Rectal smooth muscle tissue (tissue), 1 donor: Measurements from ENCODE around the gene CNTN1.

Experiments
- H3K27ac ChIP-seq: one replicate; pipeline ENCODE4 v1.7.0; 2013; ENCODE audit warnings: low read depth, low read length, inconsistent platforms
- H3K27me3 ChIP-seq: one replicate; pipeline ENCODE4 v1.7.0; 2013; ENCODE audit warnings: low read length; ENCODE audit not compliant: control insufficient read depth, insufficient read depth
- H3K36me3 ChIP-seq: one replicate; pipeline ENCODE4 v1.7.0; 2013; ENCODE audit warnings: low read length; ENCODE audit not compliant: control insufficient read depth, insufficient read depth
- H3K4me1 ChIP-seq: one replicate; pipeline ENCODE4 v1.7.0; 2013; ENCODE audit warnings: low read length; ENCODE audit not compliant: control insufficient read depth, insufficient read depth
- H3K4me3 ChIP-seq: one replicate; pipeline ENCODE4 v1.7.0; 2013; ENCODE audit warnings: low read length
- H3K9ac ChIP-seq: one replicate; pipeline ENCODE4 v1.7.0; 2013; ENCODE audit warnings: low read length

CNTN1 gene

GRCh38 chr12:40833818-40834217 lies 141.6 kb downstream of the CNTN1 start:
- no peaks in the 10 kb centered on the region for H3K27me3 ChIP-seq
- no peak overlapping the region for H3K9ac ChIP-seq
- H3K36me3 ChIP-seq, result no peaks in the 10 kb centered on the region
- H3K4me3 ChIP-seq, result no peak overlapping the region
- H3K27ac ChIP-seq, result no peak overlapping the region
- H3K4me1 ChIP-seq, result no peaks in the 10 kb centered on the region

- Histone ChIP-seq H3K27me3 (no peaks in the 10 kb centered on the region), H3K4me1 (no peaks in the 10 kb centered on the region), H3K27ac (no peak overlapping the region), H3K4me3 (no peak overlapping the region), H3K9ac (no peak overlapping the region), H3K36me3 (no peaks in the 10 kb centered on the region)
These were observed 142.1 kb downstream of the CNTN1 start for GRCh38 chr12:40834321-40834720.

DNA sequence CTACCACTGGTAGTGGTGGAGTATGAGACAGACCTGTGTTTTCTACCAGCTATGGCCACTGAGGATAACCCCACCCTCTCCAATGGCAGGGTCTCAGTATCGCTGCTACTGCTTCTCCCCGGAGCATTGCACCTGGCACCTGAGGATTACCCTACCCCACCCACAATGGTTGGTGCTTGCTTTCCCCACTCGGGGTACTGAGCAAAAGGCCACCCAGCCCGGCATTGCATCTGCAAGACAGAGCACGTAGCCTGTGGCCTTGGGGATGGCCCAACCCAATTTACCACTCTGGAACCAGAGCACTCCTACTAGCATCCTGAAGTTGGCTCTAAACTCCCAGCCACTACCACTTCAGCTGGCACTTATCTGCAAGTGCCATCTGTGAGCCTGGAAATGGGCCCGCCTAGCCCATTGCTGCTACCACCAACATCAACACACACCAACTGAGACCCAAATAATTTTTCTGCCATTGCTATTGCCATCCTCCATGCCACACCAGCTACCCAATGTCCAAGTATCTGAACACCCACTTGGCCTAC lies 145.7 kb downstream of the CNTN1 start:
- no peak overlapping the region for H3K27ac ChIP-seq
- H3K27me3 ChIP-seq, result no peaks in the 10 kb centered on the region
- no peaks in the 10 kb centered on the region for H3K4me1 ChIP-seq
- no peak overlapping the region for H3K9ac ChIP-seq
- no peaks in the 10 kb centered on the region for H3K36me3 ChIP-seq
- no peak overlapping the region for H3K4me3 ChIP-seq

DNA sequence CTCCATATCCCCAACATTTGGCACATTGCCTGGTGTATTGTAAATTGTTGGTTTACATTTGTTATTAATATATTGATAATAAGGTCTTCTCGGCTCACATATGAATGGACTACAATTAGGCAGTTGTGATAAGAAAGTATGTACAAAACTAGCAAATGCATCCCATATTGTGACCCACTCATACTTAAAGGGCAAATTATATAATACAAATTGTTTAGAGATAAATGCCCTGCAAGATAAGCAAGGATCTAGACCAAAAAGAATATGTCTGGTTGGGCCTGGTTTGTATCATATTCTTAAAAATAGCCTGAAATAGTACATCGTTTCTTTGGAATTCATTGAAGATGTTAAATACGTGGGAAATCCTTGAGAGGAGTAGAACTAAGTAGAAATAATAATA lies 151.3 kb downstream of the CNTN1 start:
- Histone ChIP-seq H3K9ac (no peak overlapping the region), H3K4me1 (no peaks in the 10 kb centered on the region), H3K36me3 (no peaks in the 10 kb centered on the region), H3K4me3 (no peak overlapping the region), H3K27ac (no peak overlapping the region), H3K27me3 (no peaks in the 10 kb centered on the region)

- Histone ChIP-seq H3K27me3 (no peaks in the 10 kb centered on the region), H3K9ac (no peak overlapping the region), H3K36me3 (no peaks in the 10 kb centered on the region), H3K4me1 (no peaks in the 10 kb centered on the region), H3K4me3 (no peak overlapping the region), H3K27ac (no peak overlapping the region)
These were observed 161.0 kb downstream of the CNTN1 start for GRCh38 chr12:40853221-40853620.

GRCh38 chr12:40854604-40855003 lies 162.4 kb downstream of the CNTN1 start:
- Histone ChIP-seq H3K27me3 (no peaks in the 10 kb centered on the region), H3K27ac (no peak overlapping the region), H3K36me3 (no peaks in the 10 kb centered on the region), H3K4me3 (no peak overlapping the region), H3K4me1 (no peaks in the 10 kb centered on the region), H3K9ac (no peak overlapping the region)

DNA sequence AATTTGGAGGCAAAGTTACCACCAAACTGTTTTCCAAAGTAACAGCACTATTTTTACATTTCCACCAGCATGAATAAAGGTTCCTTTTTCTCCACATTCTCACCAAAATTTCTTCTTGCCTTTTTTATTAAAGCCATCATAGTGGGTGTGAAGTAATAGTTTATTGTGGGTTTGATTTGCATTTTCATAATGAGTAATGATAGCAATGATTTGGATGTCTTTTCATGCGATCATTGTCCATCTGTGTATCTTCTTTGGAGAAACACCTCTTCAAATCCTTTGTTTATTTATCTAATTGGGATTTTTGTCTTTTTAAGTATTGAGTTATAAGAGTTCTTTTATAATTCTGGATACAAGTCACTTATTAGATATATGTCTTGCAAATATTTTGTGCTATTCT lies 172.7 kb downstream of the CNTN1 start:
- Histone ChIP-seq H3K27me3 (no peaks in the 10 kb centered on the region), H3K9ac (no peak overlapping the region), H3K27ac (no peak overlapping the region), H3K36me3 (no peaks in the 10 kb centered on the region), H3K4me1 (no peaks in the 10 kb centered on the region), H3K4me3 (no peak overlapping the region)

DNA sequence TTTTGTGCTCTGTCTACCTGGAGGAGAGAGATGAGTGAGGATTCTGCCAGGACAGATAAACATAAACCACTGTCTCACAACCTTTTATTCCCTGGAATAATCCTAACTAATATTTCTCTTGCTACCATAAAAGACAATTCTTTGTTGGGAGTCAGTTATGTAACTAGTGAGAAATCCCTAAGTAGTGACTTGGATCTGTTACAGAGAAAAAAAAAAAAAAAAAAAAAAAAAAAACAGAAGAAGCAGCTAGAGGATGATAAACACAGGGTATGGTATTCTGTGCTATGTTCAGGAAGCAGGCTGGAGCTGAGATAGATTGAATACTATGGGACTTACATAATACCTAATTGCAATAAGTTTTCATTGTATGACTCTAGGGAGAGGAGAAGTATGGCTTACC lies 178.7 kb downstream of the CNTN1 start:
- H3K4me1 ChIP-seq, result no peaks in the 10 kb centered on the region

GRCh38 chr12:40874868-40875267 lies 182.6 kb downstream of the CNTN1 start:
- no peak overlapping the region for H3K4me3 ChIP-seq
- no peaks in the 10 kb centered on the region for H3K36me3 ChIP-seq
- H3K27ac ChIP-seq, result no peak overlapping the region
- no peaks in the 10 kb centered on the region for H3K4me1 ChIP-seq
- H3K27me3 ChIP-seq, result no peaks in the 10 kb centered on the region
- H3K9ac ChIP-seq, result no peak overlapping the region

More for the DNA sequence above, 178.7 kb downstream of the CNTN1 start:
- Histone ChIP-seq H3K4me3 (no peak overlapping the region), H3K27ac (no peak overlapping the region), H3K9ac (no peak overlapping the region), H3K36me3 (no peaks in the 10 kb centered on the region), H3K27me3 (no peaks in the 10 kb centered on the region)

DNA sequence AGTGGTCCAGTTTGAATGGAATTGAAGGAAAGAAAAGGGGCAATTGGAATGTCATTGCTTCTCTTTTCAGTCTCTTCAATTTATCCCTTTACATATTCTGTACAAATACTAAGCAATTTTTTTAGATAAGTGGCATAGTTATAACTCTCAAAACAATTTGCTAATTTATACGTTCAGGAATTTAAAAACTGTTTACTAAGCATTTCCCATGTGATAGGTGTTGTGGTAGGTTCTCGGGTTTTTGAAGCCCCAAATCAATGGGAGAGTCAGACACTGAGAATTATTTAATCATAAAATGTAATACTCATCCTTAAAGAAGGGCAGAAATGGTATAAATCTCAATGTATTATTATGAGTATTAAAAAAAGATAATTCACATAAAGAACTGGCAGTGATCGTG lies 197.1 kb downstream of the CNTN1 start:
- Histone ChIP-seq H3K9ac (no peak overlapping the region), H3K4me3 (no peak overlapping the region), H3K27ac (no peak overlapping the region), H3K27me3 (no peaks in the 10 kb centered on the region), H3K36me3 (no peaks in the 10 kb centered on the region), H3K4me1 (no peaks in the 10 kb centered on the region)

DNA sequence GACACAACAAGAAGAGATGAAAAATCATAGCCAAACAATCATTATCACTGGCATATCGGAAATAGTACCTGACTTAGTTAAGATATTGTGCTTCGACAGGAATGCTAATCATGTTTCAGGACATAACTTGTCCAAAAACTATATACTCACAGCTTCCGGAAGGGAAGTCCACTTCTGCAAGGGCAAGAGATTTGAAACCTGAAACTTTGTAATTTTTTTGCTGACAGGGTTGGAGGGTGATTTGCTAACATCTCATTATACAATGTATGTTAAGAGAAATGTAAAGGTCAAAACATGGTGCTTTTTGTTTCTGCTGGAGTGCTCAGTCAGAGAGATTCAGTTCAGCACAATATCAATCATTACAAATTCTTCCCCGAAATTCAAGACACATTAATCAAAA lies 200.3 kb downstream of the CNTN1 start:
- Histone ChIP-seq H3K36me3 (no peaks in the 10 kb centered on the region), H3K4me1 (no peaks in the 10 kb centered on the region), H3K4me3 (no peak overlapping the region), H3K9ac (no peak overlapping the region), H3K27ac (no peak overlapping the region), H3K27me3 (no peaks in the 10 kb centered on the region)

DNA sequence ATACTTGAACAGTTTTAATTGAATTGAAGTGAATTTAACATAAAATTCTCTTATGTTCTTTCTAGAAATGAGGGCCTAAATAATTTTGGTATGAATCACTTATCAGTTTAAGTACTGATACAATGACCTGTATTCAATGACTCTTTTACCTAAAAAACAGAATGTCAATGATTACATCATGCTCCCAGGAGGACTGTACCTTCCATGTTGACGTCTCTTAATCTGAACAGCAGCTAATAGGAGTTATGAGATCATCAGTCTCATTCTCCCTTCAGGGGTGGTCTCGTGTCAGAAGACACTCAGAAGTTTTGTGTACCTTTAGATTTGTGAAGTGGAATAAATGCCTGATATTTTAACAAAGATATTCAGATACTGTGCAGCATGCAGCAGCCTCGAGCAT lies 206.3 kb downstream of the CNTN1 start:
- Histone ChIP-seq H3K9ac (no peak overlapping the region), H3K27ac (no peak overlapping the region), H3K4me3 (no peak overlapping the region), H3K36me3 (no peaks in the 10 kb centered on the region), H3K27me3 (no peaks in the 10 kb centered on the region), H3K4me1 (no peaks in the 10 kb centered on the region)

- Histone ChIP-seq H3K27me3 (no peaks in the 10 kb centered on the region), H3K9ac (no peak overlapping the region)
These were observed 210.8 kb downstream of the CNTN1 start for GRCh38 chr12:40903040-40903439.

More at GRCh38 chr12:40903040-40903439, 210.8 kb downstream of the CNTN1 start:
- Histone ChIP-seq H3K27ac (no peak overlapping the region), H3K4me3 (no peak overlapping the region), H3K36me3 (no peaks in the 10 kb centered on the region), H3K4me1 (no peaks in the 10 kb centered on the region)
